Common myeloid progenitor, CD34-positive (primary cell): ENCODE results near the gene ZNRF3.
"Not testable (repeated sequence)": the region's sequence is repeated elsewhere in the genome, so short reads cannot be mapped to it uniquely, and the experiment has no call there.

ENCODE experiments used
- CTCF ChIA-PET: fragments of 350-600 bp; sonication (Branson Sonifier 250); formaldehyde crosslinking; loops from one replicate; lab custom pipeline; 2021; ENCODE audit warnings: antibody characterized with exemption; lab: Charles Lee
- POLR2A ChIA-PET: fragments of 350-600 bp; sonication (Branson Sonifier 250); formaldehyde crosslinking; loops from one replicate; lab custom pipeline; 2021; ENCODE audit warnings: antibody characterized with exemption; lab: Charles Lee
- DNase-seq, 3 donors: peaks; one replicate each; pipeline versions ENCODE4 v3.0.0 to v3.0.0-alpha.2; 2013
- H3K27ac ChIP-seq, 2 experiments: 1 replicate in 1 of 2; 2 replicates in 1 of 2; pipeline ENCODE4 v1.7.0; 2013; ENCODE audit warnings: inconsistent platforms in 2 of 2, low read length in 2 of 2, mild to moderate bottlenecking in 2 of 2, low read depth in 1 of 2, moderate library complexity in 1 of 2; ENCODE audit not compliant: severe bottlenecking in 2 of 2, insufficient read depth in 1 of 2, poor library complexity in 1 of 2
- H3K27me3 ChIP-seq, 5 experiments: replicated peaks in 2 of 5; 1 replicate in 3 of 5; 2 replicates in 2 of 5; pipeline versions ENCODE4 v1.6.1 to v1.7.0; 2013; ENCODE audit warnings: low read length in 4 of 5, mild to moderate bottlenecking in 2 of 5, moderate library complexity in 2 of 5, inconsistent platforms in 1 of 5; ENCODE audit not compliant: insufficient read depth in 5 of 5, control insufficient read depth in 4 of 5
- H3K36me3 ChIP-seq, 4 experiments: 1 replicate in 2 of 4; 2 replicates in 2 of 4; pipeline versions ENCODE4 v1.6.1 to v1.7.0; 2013; ENCODE audit warnings: low read length in 3 of 4, control low read depth in 1 of 4, mild to moderate bottlenecking in 1 of 4; ENCODE audit not compliant: control insufficient read depth in 4 of 4, insufficient read depth in 4 of 4
- H3K4me1 ChIP-seq, 4 experiments: 1 replicate in 3 of 4; 2 replicates in 1 of 4; pipeline versions ENCODE4 v1.6.1 to v1.7.1; 2013; ENCODE audit warnings: low read length in 3 of 4, mild to moderate bottlenecking in 3 of 4, control low read depth in 1 of 4, inconsistent platforms in 1 of 4, moderate library complexity in 1 of 4; ENCODE audit not compliant: control insufficient read depth in 4 of 4, insufficient read depth in 4 of 4; ENCODE audit errors: control extremely low read depth in 1 of 4
- H3K4me3 ChIP-seq, 7 experiments: 1 replicate in 4 of 7; 2 replicates in 3 of 7; pipeline versions ENCODE4 v1.5.1 to v1.7.0; 2013; ENCODE audit warnings: mild to moderate bottlenecking in 7 of 7, low read length in 6 of 7, moderate library complexity in 6 of 7, inconsistent platforms in 2 of 7, low read depth in 2 of 7, control low read depth in 1 of 7; ENCODE audit not compliant: insufficient read depth in 4 of 7, control insufficient read depth in 1 of 7; ENCODE audit errors: extremely low read depth in 1 of 7
- H3K9me3 ChIP-seq, 5 experiments: 1 replicate in 4 of 5; 2 replicates in 1 of 5; pipeline versions ENCODE4 v1.6.1 to v1.7.1; 2013; ENCODE audit warnings: low read length in 4 of 5, mild to moderate bottlenecking in 2 of 5, inconsistent platforms in 1 of 5, low read depth in 1 of 5, moderate library complexity in 1 of 5; ENCODE audit not compliant: control insufficient read depth in 4 of 5, insufficient read depth in 2 of 5; ENCODE audit errors: control extremely low read depth in 1 of 5
- WGBS: methylation state at CpG from one replicate; pipeline ENCODE4 v1.1.5; 2013; ENCODE audit not compliant: insufficient coverage; 5-methylcytosine and 5-hydroxymethylcytosine counted together

ZNRF3 gene

DNA sequence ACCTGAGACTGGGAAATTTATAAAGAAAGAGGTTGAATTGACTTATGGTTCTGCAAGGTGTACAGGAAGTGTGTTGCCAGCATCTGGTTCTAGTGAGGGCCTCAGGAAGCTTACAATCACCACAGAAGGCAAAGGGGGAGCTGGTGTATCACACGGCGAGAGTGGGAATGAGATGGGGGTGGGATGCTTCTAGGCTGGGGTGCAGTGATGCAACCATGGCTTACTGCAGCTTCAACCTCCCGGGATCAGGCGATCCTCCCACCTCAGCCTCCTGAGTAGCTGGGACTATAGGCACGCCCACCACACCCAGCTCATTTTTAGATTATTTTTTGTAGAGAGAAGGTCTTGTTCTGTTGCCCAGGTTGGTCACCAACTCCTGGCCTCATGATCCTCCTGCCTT lies 117.3 kb downstream of the ZNRF3 start:
- Histone ChIP-seq H3K27ac (no peak overlapping the region), H3K27me3 (peaks cover 0 to 7% (median 3%) of the 10 kb centered on the region in 5 experiments), H3K4me1 (peaks cover 0 to 11% (median 3%) of the 10 kb centered on the region in 4 experiments), H3K4me3 (no peak overlapping the region), H3K9me3 (no peaks in the 10 kb centered on the region), H3K36me3 (no peaks in the 10 kb centered on the region)
- WGBS = 100% methylated on average over 1 of the region's 5 CpGs
- CTCF ChIA-PET = no interaction called here
- POLR2A ChIA-PET = no interaction called here
- DNase-seq = no peak

DNA sequence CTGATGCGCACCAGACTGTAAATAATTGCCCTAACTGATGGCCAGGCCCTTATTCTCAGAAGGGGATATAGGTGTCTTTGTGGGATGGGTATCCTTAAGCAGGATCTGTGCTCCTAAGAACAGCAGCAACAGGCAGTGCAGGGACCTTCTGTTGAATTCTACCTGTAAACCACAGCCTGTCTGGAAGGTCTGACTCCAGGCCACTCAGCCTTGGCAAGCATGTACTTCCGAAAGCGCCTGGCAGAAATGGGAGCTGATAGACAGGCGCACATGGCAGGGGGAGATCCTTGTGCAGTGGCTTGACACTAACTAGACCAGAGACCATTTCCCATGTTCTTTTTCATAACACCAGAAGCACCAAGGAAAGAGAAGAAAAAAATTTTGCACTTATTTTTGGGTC lies 119.2 kb downstream of the ZNRF3 start:
- H3K4me1 ChIP-seq = peaks cover 0 to 11% (median 3%) of the 10 kb centered on the region in 4 experiments
- ChIA-PET POLR2A (no interaction called here), CTCF (no interaction called here)
- H3K36me3 ChIP-seq = no peaks in the 10 kb centered on the region
- no peak overlapping the region for H3K4me3 ChIP-seq
- no peak for DNase-seq
- H3K9me3 ChIP-seq = no peaks in the 10 kb centered on the region
- peaks cover 0 to 7% (median 3%) of the 10 kb centered on the region in 5 experiments for H3K27me3 ChIP-seq
- 100% methylated on average over 4 of the region's 4 CpGs for WGBS
- H3K27ac ChIP-seq = no peak overlapping the region

DNA sequence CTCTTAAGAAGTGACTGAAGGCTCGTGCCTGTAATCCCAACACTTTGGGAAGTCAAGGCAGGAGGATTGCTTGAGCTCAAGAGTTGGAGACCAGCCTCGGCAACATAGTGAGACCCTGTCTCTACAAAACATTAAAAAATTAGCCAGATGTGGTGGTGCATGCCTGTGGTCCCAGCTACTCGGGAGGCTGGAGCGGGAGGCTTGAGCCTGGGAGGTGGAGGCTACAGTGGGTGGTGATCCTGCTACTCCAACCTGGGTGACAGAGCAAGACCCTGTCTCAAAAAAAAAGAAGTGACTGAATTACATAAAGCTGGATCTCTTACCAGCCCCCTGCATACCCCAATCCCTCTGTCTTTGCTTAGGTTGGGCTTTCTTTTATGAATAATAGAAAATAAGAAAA lies 120.2 kb downstream of the ZNRF3 start:
- Histone ChIP-seq H3K4me3 (no peak overlapping the region), H3K27ac (no peak overlapping the region), H3K36me3 (no peaks in the 10 kb centered on the region), H3K27me3 (peaks cover 0 to 7% (median 3%) of the 10 kb centered on the region in 5 experiments), H3K9me3 (no peaks in the 10 kb centered on the region), H3K4me1 (peaks cover 0 to 11% (median 3%) of the 10 kb centered on the region in 4 experiments)
- CTCF ChIA-PET = interaction anchor here (1.7 kb wide), 1 partner anchor 10 kb away, joined by 4 read pairs; no protein-coding TSS in a partner anchor
- DNase-seq = no peak
- WGBS = 100% methylated on average over 4 of the region's 4 CpGs
- POLR2A ChIA-PET = no interaction called here

DNA sequence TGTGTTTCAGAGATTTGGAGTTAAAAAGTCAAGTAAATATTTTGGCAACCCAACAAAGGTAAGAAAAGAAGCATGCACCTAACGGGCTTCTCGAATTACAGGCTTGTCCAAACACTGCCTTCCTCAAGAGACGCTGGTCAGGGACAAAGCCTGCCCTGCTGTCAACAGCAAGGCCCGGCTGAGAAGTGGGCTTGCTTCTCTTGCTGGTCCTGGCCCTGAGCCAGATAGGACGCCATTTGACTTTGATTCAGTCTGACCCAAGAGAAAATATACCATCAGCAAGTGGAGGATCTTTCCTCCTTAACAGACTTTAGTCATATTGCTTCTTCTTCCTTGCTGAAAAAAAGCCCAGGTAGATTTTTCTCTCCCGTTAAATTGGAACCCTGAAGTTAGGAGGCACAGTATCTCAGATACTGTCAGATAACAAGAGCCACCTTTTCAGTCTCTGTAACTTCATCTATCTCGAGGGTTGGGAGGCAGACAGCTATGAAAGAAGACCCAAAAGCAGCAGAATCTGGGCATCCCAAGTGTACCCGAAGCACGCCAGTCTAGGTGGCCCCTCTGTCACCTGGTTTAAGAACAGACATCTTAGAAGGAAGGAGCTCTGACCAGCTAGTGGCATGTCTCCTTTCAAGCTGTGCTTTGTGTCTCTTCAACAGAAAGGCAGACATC lies 120.7 kb downstream of the ZNRF3 start:
- H3K27ac ChIP-seq = no peak overlapping the region
- no peak for DNase-seq
- H3K4me1 ChIP-seq = peaks cover 0 to 11% (median 3%) of the 10 kb centered on the region in 4 experiments
- no peak overlapping the region for H3K4me3 ChIP-seq
- H3K9me3 ChIP-seq = no peaks in the 10 kb centered on the region
- H3K27me3 ChIP-seq = peaks cover 0 to 7% (median 3%) of the 10 kb centered on the region in 5 experiments
- no peaks in the 10 kb centered on the region for H3K36me3 ChIP-seq
- POLR2A ChIA-PET = no interaction called here
- CTCF ChIA-PET = interaction anchor here (1.7 kb wide), 1 partner anchor 10 kb away, joined by 4 read pairs; no protein-coding TSS in a partner anchor
- 94% methylated on average over 7 of the region's 9 CpGs for WGBS

DNA sequence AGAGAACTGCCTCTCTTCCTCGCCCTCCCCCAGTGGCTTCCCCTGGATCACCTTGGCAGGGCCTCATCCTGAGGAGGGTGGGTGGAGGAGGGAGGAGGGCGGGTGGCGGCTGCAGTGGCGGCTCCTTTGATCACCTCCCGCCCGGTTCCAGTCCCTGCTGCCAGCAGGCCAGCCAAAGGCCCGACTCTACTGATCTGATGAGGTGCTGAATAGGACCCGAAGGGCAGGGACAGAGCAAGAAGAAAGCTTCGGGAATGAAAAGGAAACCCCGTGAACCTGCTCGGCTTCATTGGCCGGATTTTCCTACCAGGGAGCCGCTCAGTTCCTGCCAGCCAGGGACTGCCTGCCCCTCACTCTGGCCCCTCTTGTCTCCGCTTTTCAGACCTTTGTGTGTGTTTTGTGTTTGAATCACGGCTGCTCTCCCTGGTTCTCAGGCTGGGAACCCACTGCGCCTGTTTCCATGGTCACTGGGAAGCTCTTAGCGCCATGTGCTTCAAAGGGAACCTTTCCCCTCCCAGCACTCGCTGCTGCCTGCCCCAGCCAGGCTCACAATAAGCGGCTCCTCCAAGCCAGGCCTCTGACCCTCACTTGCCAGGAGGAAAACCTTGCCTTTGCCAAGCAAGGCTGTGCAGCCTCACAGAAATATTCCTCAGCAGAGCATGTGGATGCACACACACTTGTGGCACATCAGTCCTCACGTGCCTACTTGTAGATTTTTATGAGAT lies 121.4 kb downstream of the ZNRF3 start:
- POLR2A ChIA-PET = no interaction called here

DNA sequence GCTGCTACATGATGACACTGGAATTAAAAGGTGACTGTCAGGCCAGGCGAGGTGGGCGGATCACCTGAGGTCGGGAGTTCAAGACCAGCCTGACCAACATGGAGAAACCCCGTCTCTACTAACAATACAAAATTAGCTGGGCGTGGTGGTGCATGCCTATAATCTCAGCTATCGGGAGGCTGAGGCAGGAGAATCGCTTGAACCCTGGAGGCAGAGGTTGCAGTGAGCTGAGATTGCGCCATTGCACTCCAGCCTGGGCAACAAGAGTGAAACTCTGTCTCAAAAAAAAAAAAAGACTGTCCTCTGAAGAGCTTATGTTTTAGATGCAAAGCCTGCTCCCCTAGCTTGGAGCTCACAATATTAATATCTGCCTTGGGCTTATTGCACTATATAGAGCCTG lies 122.4 kb downstream of the ZNRF3 start:
- CTCF ChIA-PET, POLR2A ChIA-PET, H3K27ac ChIP-seq, H3K36me3 ChIP-seq, H3K4me3 ChIP-seq, DNase-seq, H3K9me3 ChIP-seq, H3K27me3 ChIP-seq: not testable (repeated sequence)
- WGBS = 100% methylated on average over 2 of the region's 8 CpGs
- peaks cover 0 to 11% (median 3%) of the 10 kb centered on the region in 4 experiments for H3K4me1 ChIP-seq

More for the DNA sequence above, 121.4 kb downstream of the ZNRF3 start:
- Histone ChIP-seq H3K4me3 (peak overlapping the region in 1 of 7 experiments; percentile 58), H3K4me1 (peaks cover 0 to 11% (median 3%) of the 10 kb centered on the region in 4 experiments), H3K9me3 (no peaks in the 10 kb centered on the region), H3K27ac (no peak overlapping the region), H3K27me3 (peaks cover 0 to 7% (median 3%) of the 10 kb centered on the region in 5 experiments), H3K36me3 (no peaks in the 10 kb centered on the region)
- WGBS = 41% methylated on average over 9 of the region's 20 CpGs
- CTCF ChIA-PET = interaction anchor here (1.7 kb wide), 1 partner anchor 9 kb away, joined by 4 read pairs; no protein-coding TSS in a partner anchor
- DNase-seq = peak in 2 of 3 donors; percentile 22

DNA sequence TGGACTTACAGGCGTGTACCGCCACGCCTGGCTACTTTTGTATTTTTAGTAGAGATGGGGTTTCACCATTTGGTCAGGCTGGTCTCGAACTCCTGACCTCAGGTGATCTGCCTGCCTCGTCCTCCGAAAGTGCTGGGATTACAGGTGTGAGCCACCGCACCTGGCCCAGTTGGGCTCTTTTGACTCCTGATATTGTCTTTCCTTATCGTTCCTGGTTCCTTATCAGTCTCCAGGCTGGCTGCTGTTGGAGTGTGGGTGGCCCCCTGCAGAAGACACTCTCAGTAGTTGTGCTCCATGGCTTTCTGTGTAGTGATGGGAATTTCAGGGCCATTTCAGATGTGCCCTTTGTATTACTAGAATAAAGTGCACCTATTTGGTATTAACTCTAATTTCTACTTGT lies 123.0 kb downstream of the ZNRF3 start:
- Histone ChIP-seq H3K36me3 (no peaks in the 10 kb centered on the region), H3K27ac (no peak overlapping the region), H3K9me3 (no peaks in the 10 kb centered on the region), H3K4me1 (peaks cover 0 to 15% (median 3%) of the 10 kb centered on the region in 4 experiments), H3K27me3 (peaks cover 0 to 7% (median 3%) of the 10 kb centered on the region in 5 experiments), H3K4me3 (no peak overlapping the region)
- no peak for DNase-seq
- POLR2A ChIA-PET = no interaction called here
- CTCF ChIA-PET = no interaction called here
- WGBS = 86% methylated on average over 5 of the region's 8 CpGs
